ENCODE results near the gene GFOD2.

Gene GFOD2

DNA sequence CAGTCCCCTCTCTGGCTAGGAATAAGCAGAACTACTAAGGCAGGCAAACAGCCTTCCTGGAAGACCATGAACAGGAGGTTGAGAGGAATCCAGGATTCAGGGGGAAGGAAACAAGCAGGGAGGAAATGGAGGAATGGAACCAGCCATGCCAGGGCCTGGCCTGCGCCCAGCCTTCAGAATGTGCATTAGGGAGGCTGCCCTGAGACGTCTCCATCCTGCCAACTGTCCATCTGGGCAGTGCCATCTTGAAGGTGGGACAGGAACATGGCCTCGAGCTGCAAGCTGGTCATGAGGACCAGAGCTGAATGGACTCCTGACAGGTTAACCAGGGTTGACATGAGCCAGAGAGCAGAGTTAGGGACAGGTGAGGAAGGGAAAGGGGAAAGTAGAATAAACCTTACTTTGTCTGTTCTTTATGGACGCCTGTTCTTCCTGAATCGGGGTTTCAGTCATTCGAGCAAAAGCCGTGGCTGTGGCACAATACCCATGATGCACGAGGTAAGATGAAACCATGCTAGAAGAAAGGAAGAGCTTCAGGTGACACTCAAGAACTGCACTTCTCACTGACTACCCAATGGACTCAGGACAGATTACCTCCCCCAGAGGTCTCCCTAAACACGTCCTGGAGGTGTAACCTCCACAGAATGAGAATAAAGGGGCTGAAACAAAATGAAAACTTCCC is 12.1 kb upstream of the GFOD2 start:
- DNase-seq: no peak

- DNase-seq: no peak
Measured at GRCh38 chr16:67730326-67730725, 11.2 kb upstream of the GFOD2 start.

- no peak for DNase-seq
Measured at GRCh38 chr16:67729636-67730248, 10.6 kb upstream of the GFOD2 start.

DNA sequence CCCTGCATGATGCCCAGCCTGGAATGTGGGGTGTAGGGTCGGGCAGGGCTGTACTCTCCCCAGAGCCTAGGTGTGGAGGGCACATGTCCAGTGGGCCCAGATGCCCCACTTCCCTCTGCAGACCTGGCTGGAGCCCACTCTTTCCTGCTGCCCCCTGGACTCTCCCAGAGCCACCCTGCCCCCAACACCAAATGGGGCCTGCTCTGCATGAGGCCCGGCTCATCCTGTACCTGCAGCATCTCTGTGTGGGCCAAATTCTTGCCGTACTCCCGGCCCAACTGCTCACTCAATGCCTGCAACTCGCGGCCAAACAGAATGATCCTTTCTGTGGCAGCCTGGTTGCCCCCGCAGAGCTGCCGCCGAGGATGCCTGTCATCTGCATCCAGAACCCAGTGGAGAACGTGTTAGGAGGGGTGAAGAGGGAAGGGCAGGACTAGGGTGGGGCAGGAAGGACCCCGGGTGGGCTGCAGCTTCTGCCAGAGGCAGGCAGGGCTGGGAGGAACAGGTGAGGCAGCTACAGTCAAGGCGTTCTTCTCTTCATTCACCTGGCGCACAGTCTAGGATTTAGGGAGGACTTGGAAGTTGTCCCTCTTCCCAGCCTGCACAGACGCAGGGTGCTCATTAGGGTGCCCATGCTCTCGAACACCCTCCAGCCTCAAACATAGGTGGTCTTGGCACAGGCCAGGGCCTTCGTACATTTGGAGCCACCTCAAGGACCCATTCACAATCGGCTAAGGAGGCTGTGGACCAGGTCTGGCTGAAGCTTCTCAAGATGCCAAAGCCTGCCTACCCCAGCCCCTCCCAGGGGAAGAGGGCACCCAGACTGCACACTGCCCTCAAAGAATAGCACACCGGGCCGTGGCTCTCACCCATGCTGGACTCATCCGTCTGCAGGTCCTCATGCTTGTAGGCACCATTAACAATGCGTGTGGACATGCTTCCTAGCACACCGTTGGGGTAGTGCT is 8.7 kb upstream of the GFOD2 start:
- no peak for DNase-seq

DNA sequence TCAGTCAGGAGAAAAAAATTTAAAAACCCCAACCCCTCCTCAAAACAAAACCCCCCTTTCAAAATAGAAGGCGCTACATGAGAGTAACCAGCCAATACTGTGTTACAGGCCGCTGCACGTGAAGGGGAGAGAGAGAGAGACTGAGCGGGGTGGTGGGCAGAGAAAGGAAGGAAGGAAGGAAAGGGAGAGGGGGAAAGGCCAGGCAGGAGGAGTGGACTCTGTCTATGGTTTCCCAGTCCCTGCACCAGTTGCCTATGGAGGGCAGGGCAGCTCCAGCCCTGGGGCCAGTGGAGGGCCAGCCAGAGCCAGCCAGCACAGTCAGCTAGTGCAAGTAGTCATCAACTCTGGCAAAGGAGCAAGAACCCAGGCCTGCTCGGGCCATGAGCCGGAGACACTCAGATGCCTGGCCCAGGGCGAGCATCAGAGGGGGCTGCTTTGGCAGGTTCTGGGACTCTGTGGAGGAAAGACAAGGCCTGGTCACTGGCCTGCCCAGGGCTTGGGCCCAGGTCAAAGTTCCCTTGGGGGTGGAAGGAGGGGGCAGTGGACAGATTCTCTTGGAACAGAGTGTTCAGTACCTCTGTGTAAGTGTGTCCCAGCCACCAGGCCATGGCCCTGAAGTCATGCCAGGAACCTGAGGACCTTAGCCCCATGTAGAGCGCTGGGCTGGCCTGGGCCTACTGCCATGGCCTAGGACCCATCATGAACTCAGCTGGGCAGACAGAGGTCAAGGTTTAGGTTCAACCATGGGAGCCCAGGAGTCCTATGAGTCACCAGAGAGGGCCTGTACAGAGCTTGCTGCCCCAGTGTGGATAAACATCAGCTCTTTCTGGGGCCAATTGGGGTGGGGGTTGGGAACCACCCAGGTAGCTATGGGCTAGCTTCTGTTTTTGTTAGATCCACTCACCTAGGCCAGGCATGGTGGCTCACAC is 7.3 kb upstream of the GFOD2 start:
- no peak for DNase-seq

DNA sequence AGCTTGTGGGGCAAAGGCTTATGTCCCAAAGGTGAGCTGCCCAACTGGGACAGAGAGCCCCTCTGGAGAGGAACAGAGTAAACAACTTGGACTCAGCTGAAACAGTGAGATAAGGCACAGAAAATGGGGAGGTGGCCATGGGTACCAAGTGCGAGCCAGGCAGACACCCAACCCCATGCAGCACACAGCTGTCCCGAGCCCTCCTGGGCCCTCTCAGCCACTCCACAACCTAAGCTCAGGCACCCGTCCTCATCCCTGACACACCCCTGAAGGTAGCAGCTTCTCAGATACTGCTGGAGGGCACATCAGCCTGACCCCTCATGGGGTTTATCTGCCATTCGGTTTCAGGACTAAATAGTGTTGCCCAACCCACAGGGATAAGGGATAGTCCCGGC is 4.8 kb upstream of the GFOD2 start:
- no peak for DNase-seq

DNA sequence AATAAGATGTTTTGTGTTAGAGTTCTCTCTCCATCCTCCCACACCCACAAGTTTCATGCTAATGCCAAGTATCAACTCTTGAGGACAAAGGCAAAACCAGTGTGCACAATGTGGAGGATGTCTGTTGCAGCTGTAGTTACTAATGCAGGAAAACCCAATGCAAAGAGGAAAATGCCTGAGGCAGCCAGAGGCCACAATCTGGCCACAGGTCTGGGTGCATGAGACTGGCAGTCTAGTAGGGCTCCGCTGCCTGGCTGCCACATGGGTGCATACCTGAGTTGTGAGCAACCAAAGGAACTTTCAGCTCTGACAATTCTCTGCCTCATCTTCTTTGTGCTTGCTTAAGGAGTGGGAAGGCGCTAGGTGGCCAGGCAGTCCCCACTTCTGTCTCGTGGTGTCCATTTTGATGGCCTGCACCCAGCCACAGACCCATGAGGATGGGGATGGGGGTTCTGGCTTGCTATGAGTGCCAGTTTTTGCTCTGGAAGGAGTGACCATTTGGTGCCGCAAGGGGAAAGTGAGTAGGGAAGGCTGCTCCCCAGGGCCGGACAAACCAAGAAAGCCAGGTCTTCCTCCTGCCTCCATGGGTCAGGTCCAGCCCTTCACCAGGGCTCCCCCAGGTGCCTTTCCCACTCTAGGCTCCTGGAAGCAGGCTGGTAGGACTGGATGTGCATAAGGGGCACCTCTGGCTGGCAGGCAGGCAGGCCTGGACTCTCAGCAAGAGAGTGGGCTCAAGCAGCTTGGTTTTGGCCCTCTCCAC is 4.2 kb upstream of the GFOD2 start:
- no peak for DNase-seq

- DNase-seq: no peak
Measured at GRCh38 chr16:67720236-67720635, 1.1 kb upstream of the GFOD2 start.

DNA sequence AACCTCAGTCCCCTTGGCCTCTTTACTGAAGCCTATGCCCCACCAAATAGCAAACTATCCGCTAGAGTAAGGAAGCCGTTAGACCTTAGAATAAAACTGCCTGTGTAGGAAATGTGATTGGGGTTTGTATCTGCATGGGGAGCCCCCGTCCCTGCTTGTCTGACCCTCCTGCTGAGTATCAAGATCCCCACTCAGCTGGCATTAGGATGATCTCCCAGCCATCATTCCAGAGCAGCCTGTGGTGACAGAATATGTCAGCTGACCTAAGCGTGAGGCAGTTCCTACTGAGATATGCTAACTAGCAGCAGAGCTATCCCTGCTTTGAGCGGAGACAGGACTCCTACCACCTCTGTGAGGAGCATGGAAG is 645 bp upstream of the GFOD2 start:
- DNase-seq: no peak

DNA sequence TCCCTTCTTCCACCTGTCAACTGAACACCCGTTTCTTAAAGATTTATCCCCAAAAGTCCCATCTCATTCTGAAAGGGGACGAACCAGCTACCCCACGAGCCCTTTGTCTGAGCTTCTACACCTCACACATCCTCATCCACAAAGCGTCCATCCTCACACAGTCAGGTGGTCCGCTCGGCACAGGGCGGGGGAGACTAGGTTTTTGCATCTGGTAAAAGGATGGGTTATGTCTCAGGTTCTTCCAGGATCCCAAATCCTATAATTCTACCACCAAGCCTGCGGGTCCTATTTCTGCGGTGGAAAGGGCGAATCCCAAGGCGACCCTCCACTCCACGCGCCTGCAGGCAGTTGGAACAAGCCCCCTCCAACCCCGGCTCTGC is 458 bp downstream of the GFOD2 start:
- no peak for DNase-seq

DNA sequence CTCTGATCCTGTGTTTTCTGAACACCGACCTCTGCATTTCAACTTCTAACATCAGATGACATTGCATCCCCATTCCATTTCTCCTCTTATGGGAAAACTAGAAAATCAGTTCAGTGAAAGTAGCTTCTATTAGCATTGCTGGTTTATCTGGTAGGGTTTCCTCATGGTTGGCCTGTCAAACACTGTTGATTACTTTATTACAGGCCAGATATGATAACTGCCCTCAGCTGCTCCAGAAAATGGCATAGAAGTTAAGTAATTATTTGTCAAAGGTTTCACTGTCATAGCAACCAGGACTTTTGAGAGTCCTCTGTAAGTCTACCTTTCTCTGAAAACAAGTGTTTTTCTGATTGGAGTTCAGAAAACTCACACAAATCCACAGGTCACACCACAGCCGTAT is 3.0 kb downstream of the GFOD2 start:
- DNase-seq: no peak

DNA sequence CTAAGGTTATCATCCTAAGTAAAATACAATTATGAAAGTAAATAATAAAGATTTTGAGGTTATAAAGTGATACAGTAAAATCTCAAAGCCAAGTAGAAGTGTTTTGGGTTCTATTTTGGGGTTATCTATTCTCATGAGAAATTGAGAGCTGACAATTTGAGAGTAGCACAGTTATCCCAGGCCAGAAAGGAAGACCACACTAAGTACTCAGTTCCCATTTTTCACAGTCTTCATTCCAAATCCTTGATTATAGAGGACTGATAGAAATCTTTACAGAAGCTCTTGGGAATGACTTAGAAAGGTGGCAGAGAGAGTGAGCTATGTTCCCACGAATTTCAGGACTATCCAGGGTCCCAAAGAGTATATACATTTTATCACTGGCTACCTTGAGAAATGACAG is 4.6 kb downstream of the GFOD2 start:
- DNase-seq: no peak

DNA sequence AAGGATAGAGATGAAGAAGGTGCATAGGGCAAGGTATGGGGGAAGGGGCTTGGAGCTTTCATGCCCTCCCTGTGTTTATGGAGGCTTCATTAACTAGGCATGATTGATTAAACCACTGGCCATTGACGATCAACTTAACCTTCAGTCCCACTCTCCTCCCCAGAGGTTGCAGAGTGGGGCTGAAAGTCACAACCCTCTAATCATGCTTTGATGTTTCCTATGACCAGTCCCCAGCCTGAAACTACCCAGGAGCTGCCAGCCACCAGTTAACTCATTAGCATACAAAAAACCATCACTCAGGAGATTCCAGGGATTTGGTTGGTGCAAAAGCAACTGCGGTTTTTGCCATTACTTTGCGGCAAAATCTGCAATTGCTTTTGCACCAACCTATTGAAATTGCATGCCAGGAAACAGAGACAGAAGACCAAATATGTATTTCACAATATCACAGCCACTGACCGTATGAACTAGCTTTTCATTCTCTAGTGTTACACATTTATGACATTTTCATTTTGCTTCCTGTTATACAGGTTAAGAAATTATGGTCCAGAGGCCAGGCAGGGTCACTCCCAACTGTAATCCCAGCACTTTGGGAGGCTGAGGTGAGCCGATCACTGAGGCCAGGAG is 5.4 kb downstream of the GFOD2 start:
- no peak for DNase-seq

DNA sequence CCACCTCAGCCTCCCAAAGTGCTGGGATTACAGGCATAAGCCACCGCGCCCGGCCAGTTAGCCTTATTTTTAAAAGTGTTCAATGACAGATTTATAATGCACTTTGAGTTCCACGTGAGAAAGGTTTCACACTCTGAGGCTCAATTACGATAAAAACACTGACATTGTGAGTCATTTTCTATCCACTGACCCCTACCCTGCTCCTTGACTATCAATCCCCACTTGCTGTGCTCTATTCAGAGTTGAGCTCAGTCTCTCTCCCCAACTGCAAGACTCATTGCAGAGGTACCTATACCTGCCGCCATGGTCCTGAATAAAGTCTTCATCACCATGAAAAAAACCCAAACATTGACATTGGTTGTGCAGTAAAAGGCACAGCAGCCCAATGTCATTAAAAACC is 8.5 kb downstream of the GFOD2 start:
- DNase-seq: no peak

GRCh38 chr16:67709050-67709449 is 10.1 kb downstream of the GFOD2 start:
- DNase-seq: no peak

GRCh38 chr16:67708368-67708771 is 10.7 kb downstream of the GFOD2 start:
- DNase-seq: no peak

DNA sequence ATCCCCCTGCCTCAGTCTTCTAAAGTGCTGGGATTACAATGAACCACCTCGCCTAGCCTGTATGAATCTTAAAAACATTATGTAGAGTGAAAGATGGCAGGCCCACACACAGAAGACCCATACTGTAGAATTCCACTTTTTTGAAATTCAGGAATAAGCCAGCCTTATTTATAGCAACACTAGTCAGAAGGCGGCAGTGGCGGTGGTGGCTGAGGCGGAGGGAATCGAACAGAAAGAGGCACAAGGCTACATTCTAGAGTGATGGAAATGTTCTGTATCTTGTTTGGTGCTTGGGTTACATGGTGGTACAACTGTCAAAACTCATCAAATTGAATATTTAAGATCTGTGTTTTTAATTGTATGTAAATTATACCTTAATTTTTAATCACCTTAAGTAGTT is 11.3 kb downstream of the GFOD2 start:
- DNase-seq: no peak

DNA sequence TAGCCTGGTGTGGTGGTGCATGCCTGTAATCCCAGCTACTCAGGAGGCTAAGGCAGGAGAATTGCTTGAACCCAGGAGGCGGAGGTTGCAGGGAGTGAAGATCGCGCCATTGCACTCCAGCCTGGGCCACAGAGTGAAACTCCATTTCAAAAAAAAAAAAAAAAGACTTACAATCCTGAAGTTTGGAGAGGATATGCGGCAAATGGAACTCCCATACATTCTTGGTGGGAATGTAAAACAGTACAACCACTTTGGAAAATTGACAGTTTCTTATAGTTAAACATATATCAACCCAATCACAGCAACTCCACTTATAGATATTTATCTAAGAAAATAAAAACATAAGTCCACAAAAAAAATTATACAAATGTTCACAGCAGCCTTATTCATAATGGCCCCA is 11.9 kb downstream of the GFOD2 start:
- DNase-seq: no peak

- DNase-seq: no peak
Measured at GRCh38 chr16:67704110-67704509, 15.0 kb downstream of the GFOD2 start.

DNA sequence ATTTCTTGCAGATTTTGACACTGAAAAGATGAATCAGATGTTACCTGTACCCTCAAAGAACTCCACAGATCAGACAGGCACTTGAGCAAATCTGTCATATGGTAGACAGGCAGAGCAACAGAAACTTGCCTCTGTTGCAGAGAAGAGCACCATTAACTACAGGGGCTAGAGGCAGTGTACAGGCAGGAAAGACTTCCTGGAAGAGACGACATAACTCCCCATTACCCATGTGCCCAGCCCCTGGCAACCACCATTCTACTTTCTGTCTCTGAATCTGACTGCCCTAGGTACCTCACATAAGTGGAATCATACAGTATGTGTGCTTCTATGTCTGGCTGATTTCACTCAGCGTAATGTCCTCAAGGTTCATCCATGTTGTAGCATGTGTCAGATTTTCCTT is 15.5 kb downstream of the GFOD2 start:
- no peak for DNase-seq

GRCh38 chr16:67702130-67702529 is 17.0 kb downstream of the GFOD2 start:
- no peak for DNase-seq

DNA sequence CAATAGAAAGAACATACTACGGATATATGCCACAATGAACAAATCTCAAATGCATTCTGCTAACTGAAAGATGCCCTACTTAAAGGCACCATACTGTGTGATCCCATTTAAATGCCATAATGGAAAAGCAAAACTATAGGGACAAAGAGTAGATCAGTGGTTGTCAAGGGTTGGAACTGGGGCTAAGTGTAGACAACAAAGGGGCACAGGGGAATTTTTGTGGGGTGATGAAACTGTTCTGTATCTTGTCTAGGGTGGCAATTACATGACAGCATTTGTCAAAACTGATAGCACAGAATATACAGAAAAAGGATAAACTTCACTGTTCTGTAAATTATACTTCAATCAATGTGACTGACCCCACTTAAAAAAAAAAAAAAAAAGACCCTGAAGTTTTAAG is 17.7 kb downstream of the GFOD2 start:
- no peak for DNase-seq

All from NCI-H1436 treated with DMSO at 0.1 percent for 48 hours (cell line).